H1 (cell line): Measurements from ENCODE around the gene SIPA1L3. TPM values are rescaled to one million over a fixed set of nuclear protein-coding genes. Genes with fewer than 3 reads are reported as not detected.

Experiments used
- CTCF ChIA-PET: fragments of 300-600 bp; sonication (Branson Sonifier 250); formaldehyde crosslinking; loops from one replicate; lab custom pipeline; 2021; ENCODE audit not compliant: partially characterized antibody; lab: Charles Lee
- POLR2A ChIA-PET: fragments of 300-600 bp; sonication (Branson Sonifier 250); formaldehyde crosslinking; loops from one replicate; lab custom pipeline; 2021; ENCODE audit warnings: inconsistent platforms; ENCODE audit not compliant: partially characterized antibody; lab: Charles Lee
- DNase-seq, 2 experiments: peaks; one replicate each; pipeline versions ENCODE4 v3.0.0 to v3.0.0-alpha.2; 2010 to 2022; ENCODE audit warnings: low spot score in 2 of 2, low read depth in 1 of 2, mixed read lengths in 1 of 2
- FAIRE-seq: peaks from 2 replicates; lab custom pipeline; 2011; peaks lifted over from hg19 to GRCh38; lab: Jason Lieb, UNC
- H2AFZ ChIP-seq: 2 replicates; pipeline ENCODE4 v1.8.1; 2012; ENCODE audit warnings: low read length, inconsistent platforms
- H2AK5ac ChIP-seq: 2 replicates; pipeline ENCODE4 v1.6.1; 2013; ENCODE audit warnings: low read depth, low read length
- H2BK120ac ChIP-seq: replicated peaks from 2 replicates; pipeline ENCODE3; 2013; ENCODE audit warnings: low read depth, low read length, inconsistent platforms
- H2BK12ac ChIP-seq: 2 replicates; pipeline ENCODE4 v1.6.1; 2013; ENCODE audit warnings: low read depth, low read length
- H2BK15ac ChIP-seq: 2 replicates; pipeline ENCODE4 v1.6.1; 2013; ENCODE audit warnings: low read length
- H2BK20ac ChIP-seq: 2 replicates; pipeline ENCODE4 v1.6.1; 2013; ENCODE audit warnings: low read length
- H2BK5ac ChIP-seq: 2 replicates; pipeline ENCODE4 v1.6.1; 2013; ENCODE audit warnings: low read depth, low read length
- H3K14ac ChIP-seq: 2 replicates; pipeline ENCODE4 v1.6.1; 2013; ENCODE audit warnings: inconsistent platforms; ENCODE audit not compliant: insufficient read length
- H3K18ac ChIP-seq: 2 replicates; pipeline ENCODE4 v1.6.1; 2013; ENCODE audit warnings: low read length; ENCODE audit errors: extremely low read depth
- H3K23ac ChIP-seq: 2 replicates; pipeline ENCODE4 v1.6.1; 2013; ENCODE audit warnings: inconsistent platforms; ENCODE audit not compliant: insufficient read length
- H3K23me2 ChIP-seq: 2 replicates; pipeline ENCODE4 v1.6.1; 2013; ENCODE audit warnings: low read depth, low read length
- H3K27ac ChIP-seq: 2 replicates; pipeline ENCODE4 v1.6.1; 2011; ENCODE audit warnings: low read depth, low read length, inconsistent platforms
- H3K27me3 ChIP-seq, 4 experiments: replicated peaks in 1 of 4; 1 replicate in 1 of 4; 2 replicates in 3 of 4; pipeline versions ENCODE4 v1.6.1 to v1.8.1; 2011 to 2013; ENCODE audit warnings: low read length in 3 of 4, mild to moderate bottlenecking in 3 of 4, inconsistent platforms in 2 of 4, mixed read lengths in 2 of 4, moderate library complexity in 1 of 4; ENCODE audit not compliant: control insufficient read depth in 3 of 4, insufficient read depth in 3 of 4; ENCODE audit errors: extremely low read depth in 1 of 4
- H3K36me3 ChIP-seq, 4 experiments: 2 replicates each; pipeline versions ENCODE4 v1.6.1 to v1.8.1; 2011 to 2013; ENCODE audit warnings: mild to moderate bottlenecking in 4 of 4, low read length in 3 of 4, moderate library complexity in 2 of 4, control low read depth in 1 of 4, inconsistent platforms in 1 of 4; ENCODE audit not compliant: insufficient read depth in 4 of 4, control insufficient read depth in 2 of 4
- H3K4ac ChIP-seq: replicated peaks from 2 replicates; pipeline ENCODE3; 2013; ENCODE audit warnings: low read length, low read depth, mixed read lengths, inconsistent platforms; ENCODE audit not compliant: insufficient read length
- H3K4me1 ChIP-seq, 4 experiments: replicated peaks in 1 of 4; 1 replicate in 1 of 4; 2 replicates in 3 of 4; pipeline versions ENCODE4 v1.6.1 to v1.8.1; 2011 to 2013; ENCODE audit warnings: low read length in 3 of 4, inconsistent platforms in 2 of 4, mixed read lengths in 1 of 4; ENCODE audit not compliant: insufficient read depth in 4 of 4, control insufficient read depth in 3 of 4
- H3K4me2 ChIP-seq, 2 experiments: 2 replicates each; pipeline versions ENCODE4 v1.6.1 to v1.8.1; 2011 to 2013; ENCODE audit warnings: low read depth in 2 of 2, low read length in 2 of 2, control low read depth in 1 of 2, inconsistent platforms in 1 of 2, mild to moderate bottlenecking in 1 of 2; ENCODE audit not compliant: insufficient read depth in 1 of 2
- H3K4me3 ChIP-seq, 4 experiments: fragments of 200-600, 300-600 bp in 1 of 4; sonication (generic), shearing (Covaris generic), sonication (Bioruptor Twin) in 1 of 4; 2 replicates each; pipeline versions ENCODE4 v1.5.1 to v1.8.1; 2011 to 2016; ENCODE audit warnings: low read length in 4 of 4, low read depth in 3 of 4, control low read depth in 2 of 4, inconsistent platforms in 2 of 4, mild to moderate bottlenecking in 2 of 4, mixed read lengths in 1 of 4, moderate library complexity in 1 of 4; ENCODE audit not compliant: insufficient read depth in 2 of 4; ENCODE audit errors: extremely low read depth in 1 of 4
- H3K56ac ChIP-seq: replicated peaks from 2 replicates; pipeline ENCODE3; 2013; ENCODE audit warnings: low read depth, mild to moderate bottlenecking, mixed read lengths, low read length, inconsistent platforms; ENCODE audit not compliant: insufficient read length
- H3K79me1 ChIP-seq: 2 replicates; pipeline ENCODE4 v1.6.1; 2013; ENCODE audit warnings: low read depth, low read length, control low read depth
- H3K79me2 ChIP-seq, 2 experiments: 2 replicates each; pipeline versions ENCODE4 v1.6.1 to v1.8.1; 2012 to 2013; ENCODE audit warnings: low read length in 2 of 2, mild to moderate bottlenecking in 2 of 2, inconsistent platforms in 1 of 2; ENCODE audit not compliant: insufficient read depth in 2 of 2, control insufficient read depth in 1 of 2
- H3K9ac ChIP-seq, 4 experiments: replicated peaks in 1 of 4; 1 replicate in 1 of 4; 2 replicates in 3 of 4; pipeline versions ENCODE4 v1.6.1 to v1.8.1; 2011 to 2013; ENCODE audit warnings: low read depth in 3 of 4, low read length in 3 of 4, control low read depth in 2 of 4, mild to moderate bottlenecking in 2 of 4, moderate library complexity in 2 of 4, inconsistent platforms in 1 of 4; ENCODE audit errors: extremely low read depth in 1 of 4
- H3K9me3 ChIP-seq, 2 experiments: 2 replicates each; pipeline versions ENCODE4 v1.6.1 to v1.8.1; 2012 to 2013; ENCODE audit warnings: mild to moderate bottlenecking in 2 of 2, moderate library complexity in 2 of 2, control low read depth in 1 of 2, inconsistent platforms in 1 of 2, low read depth in 1 of 2, low read length in 1 of 2, mixed read lengths in 1 of 2; ENCODE audit not compliant: insufficient read depth in 2 of 2
- H4K20me1 ChIP-seq, 2 experiments: replicated peaks in 1 of 2; 2 replicates each; pipeline versions ENCODE3 to v1.8.1; 2011 to 2013; ENCODE audit warnings: inconsistent platforms in 2 of 2, low read length in 2 of 2, mild to moderate bottlenecking in 1 of 2; ENCODE audit not compliant: insufficient read depth in 2 of 2, control insufficient read depth in 1 of 2
- H4K5ac ChIP-seq: 2 replicates; pipeline ENCODE4 v1.6.1; 2013; ENCODE audit warnings: low read length, low read depth, mixed read lengths, inconsistent platforms; ENCODE audit not compliant: insufficient read length
- H4K8ac ChIP-seq: 2 replicates; pipeline ENCODE4 v1.8.0; 2013; ENCODE audit warnings: mild to moderate bottlenecking, moderate library complexity, low read length, inconsistent platforms; ENCODE audit not compliant: insufficient read depth; ENCODE audit errors: extremely low read depth
- H4K91ac ChIP-seq: replicated peaks from 2 replicates; pipeline ENCODE3; 2013; ENCODE audit warnings: low read length, mixed read lengths, inconsistent platforms; ENCODE audit not compliant: insufficient read length
- ASH2L ChIP-seq: fragments of 200-600, 300-600 bp; sonication (generic); IDR thresholded peaks from one replicate; pipeline ENCODE4 v1.7.1; 2017; ENCODE audit warnings: low read length
- BRCA1 ChIP-seq: IDR thresholded peaks from 2 replicates; pipeline ENCODE4 v1.6.1; 2012; ENCODE audit warnings: low read depth, low read length, improper control_type of control experiment
- CBX5 ChIP-seq: fragments of 300-800, 300-1000 bp; sonication (generic); IDR thresholded peaks from 2 replicates; pipeline ENCODE4 v1.7.1; 2016; ENCODE audit warnings: antibody characterized with exemption, low read length, low read depth
- CREB1 ChIP-seq: IDR thresholded peaks from 2 replicates; pipeline ENCODE4 v1.6.1; 2012; ENCODE audit warnings: inconsistent platforms
- SIX5 ChIP-seq: IDR thresholded peaks from 2 replicates; pipeline ENCODE4 v1.6.1; 2011; ENCODE audit warnings: mild to moderate bottlenecking, low read depth, low read length
- TAF1 ChIP-seq: IDR thresholded peaks from 2 replicates; pipeline ENCODE4 v1.6.1; 2011; ENCODE audit warnings: mild to moderate bottlenecking, low read depth, low read length
- WGBS, 2 experiments: shearing (Covaris generic) in 1 of 2; methylation state at CpG; one replicate each; pipeline versions ENCODE4 v1.1.6 to v1.1.7; 2013 to 2015; ENCODE audit warnings: low lambda C conversion rate in 2 of 2, mixed read lengths in 2 of 2, inconsistent platforms in 1 of 2, low coverage in 1 of 2, missing lambda C conversion rate in 1 of 2; ENCODE audit not compliant: insufficient replicate concordance in 2 of 2, insufficient coverage in 1 of 2, insufficient read length in 1 of 2; ENCODE audit errors: extremely low coverage in 1 of 2, missing lambda C conversion rate in 1 of 2; 5-methylcytosine and 5-hydroxymethylcytosine counted together
- polyA plus RNA-seq, 7 experiments: library from polyadenylated mRNA; depleted of rRNA in 3 of 7; stranded (reverse) in 5 of 7; unstranded in 2 of 7; fragments of >200 nt in 5 of 7; fragments of 200-250 nt in 2 of 7; gene quantifications; 1 replicate in 5 of 7; 2 replicates in 1 of 7; 4 replicates in 1 of 7; pipeline versions ENCODE4 v1.2.1 to v1.2.3, GENCODE V29; 2011 to 2013; ENCODE audit warnings: missing spikeins in 2 of 7, mixed read lengths in 2 of 7
- total RNA-seq: library from RNA; stranded (reverse); fragmentation: NEBNext Ultra II Directional; extraction: Animal tissue kit (Norgen Biotek cat#: 25700); gene quantifications from 2 replicates; pipeline ENCODE4 v1.2.1, GENCODE V29; 2021

Gene SIPA1L3
- total and polyA plus RNA-seq, 2 of the 8 experiments (the other 6 are each of a cell fraction or from before 2014, with no cell fraction given), result 15.0 to 54.9 TPM

DNA sequence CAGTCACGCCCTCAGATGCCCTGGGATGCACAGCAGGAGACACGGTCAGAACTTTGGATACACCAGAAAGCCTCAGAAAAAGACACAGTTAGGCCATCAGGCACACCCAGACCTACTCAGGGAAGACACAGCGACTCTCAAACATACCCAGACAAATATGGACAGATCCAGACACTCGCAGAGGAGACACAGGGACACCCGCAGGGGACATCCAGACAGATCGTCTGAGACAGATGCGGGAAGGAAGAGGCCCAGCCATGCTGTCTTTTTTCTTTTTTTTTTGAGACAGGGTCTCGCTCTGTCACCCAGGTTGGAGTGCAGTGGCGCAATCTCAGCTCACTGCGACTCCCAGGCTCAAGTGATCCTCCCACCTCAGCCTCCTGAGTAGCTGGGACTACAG is 312.2 kb downstream of the SIPA1L3 start:
- no peak overlapping the region for H4K8ac ChIP-seq
- peaks cover 0 to 4% of the 10 kb centered on the region in 2 experiments for H4K20me1 ChIP-seq
- H2AFZ ChIP-seq, result no peak overlapping the region
- H2BK5ac ChIP-seq, result no peak overlapping the region
- H4K91ac ChIP-seq, result no peak overlapping the region
- H3K14ac ChIP-seq, result no peak overlapping the region
- H3K4me1 ChIP-seq, result peaks cover 0 to 2% (median under 1%) of the 10 kb centered on the region in 4 experiments; a peak in 3 of 7 replicates
- no peaks in the 10 kb centered on the region for H3K27me3 ChIP-seq
- no peak for TF ChIP-seq SIX5
- TF ChIP-seq CREB1, result no peak
- TF ChIP-seq ASH2L, result no peak
- no peak for TF ChIP-seq BRCA1
- TF ChIP-seq TAF1, result no peak
- no peak for TF ChIP-seq CBX5
- no peak overlapping the region for H2BK15ac ChIP-seq
- no peak overlapping the region for H3K23ac ChIP-seq
- no peak overlapping the region for H3K4me3 ChIP-seq
- no peak overlapping the region for H2BK20ac ChIP-seq
- H3K4ac ChIP-seq, result no peak overlapping the region
- H2BK12ac ChIP-seq, result no peak overlapping the region
- CTCF ChIA-PET, result interaction anchor here (0.5 to 4.0 kb wide), 2 partner anchors 38 to 76 kb away, joined by 3 to 18 read pairs; no protein-coding TSS in a partner anchor
- no peak overlapping the region for H3K27ac ChIP-seq
- no peak overlapping the region for H3K9ac ChIP-seq
- DNase-seq (no peak), FAIRE-seq (no peak)
- H3K79me2 ChIP-seq, result peaks cover 0 to 7% of the 10 kb centered on the region in 2 experiments; a peak in 2 of 4 replicates
- no peaks in the 10 kb centered on the region; a peak in 3 of 8 replicates for H3K36me3 ChIP-seq
- H4K5ac ChIP-seq, result no peak overlapping the region
- peaks cover 6% of the 10 kb centered on the region for H3K23me2 ChIP-seq
- no peak overlapping the region for H3K56ac ChIP-seq
- POLR2A ChIA-PET, result interaction anchor here (1.8 kb wide), 1 partner anchor 10 kb away, joined by 5 read pairs; no protein-coding TSS in a partner anchor
- no peak overlapping the region for H2BK120ac ChIP-seq
- H3K79me1 ChIP-seq, result peaks cover 4% of the 10 kb centered on the region
- WGBS, 2 experiments, result 90% methylated on average over 9 of the region's 10 CpGs; no CpG with 5 or more reads in 1 of the 2 experiments
- H3K4me2 ChIP-seq, result no peak overlapping the region
- H3K18ac ChIP-seq, result no peak overlapping the region
- H3K9me3 ChIP-seq, result no peaks in the 10 kb centered on the region
- no peak overlapping the region for H2AK5ac ChIP-seq
